ENCODE results near the gene DHX36.

DNA sequence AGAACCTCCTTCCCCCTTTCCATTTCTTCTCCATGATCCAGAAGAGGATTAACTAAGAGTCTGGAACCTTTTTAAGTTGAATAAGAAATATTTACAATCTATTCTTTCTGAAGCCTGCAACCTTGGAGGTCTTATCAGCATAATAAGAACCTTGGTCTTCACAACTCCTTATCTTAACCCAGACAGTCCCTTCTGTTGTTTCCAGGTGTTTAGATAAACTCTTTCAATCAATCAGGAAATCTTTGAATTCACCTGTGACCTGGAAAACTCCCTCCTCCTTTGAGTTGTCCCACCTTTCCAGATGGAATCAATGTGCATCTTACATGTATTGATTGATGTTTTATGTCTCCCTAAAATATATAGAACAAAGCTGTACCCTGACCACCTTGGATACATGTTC lies 3.6 kb upstream of the DHX36 start:
- TF ChIP-seq, protein P1, sequence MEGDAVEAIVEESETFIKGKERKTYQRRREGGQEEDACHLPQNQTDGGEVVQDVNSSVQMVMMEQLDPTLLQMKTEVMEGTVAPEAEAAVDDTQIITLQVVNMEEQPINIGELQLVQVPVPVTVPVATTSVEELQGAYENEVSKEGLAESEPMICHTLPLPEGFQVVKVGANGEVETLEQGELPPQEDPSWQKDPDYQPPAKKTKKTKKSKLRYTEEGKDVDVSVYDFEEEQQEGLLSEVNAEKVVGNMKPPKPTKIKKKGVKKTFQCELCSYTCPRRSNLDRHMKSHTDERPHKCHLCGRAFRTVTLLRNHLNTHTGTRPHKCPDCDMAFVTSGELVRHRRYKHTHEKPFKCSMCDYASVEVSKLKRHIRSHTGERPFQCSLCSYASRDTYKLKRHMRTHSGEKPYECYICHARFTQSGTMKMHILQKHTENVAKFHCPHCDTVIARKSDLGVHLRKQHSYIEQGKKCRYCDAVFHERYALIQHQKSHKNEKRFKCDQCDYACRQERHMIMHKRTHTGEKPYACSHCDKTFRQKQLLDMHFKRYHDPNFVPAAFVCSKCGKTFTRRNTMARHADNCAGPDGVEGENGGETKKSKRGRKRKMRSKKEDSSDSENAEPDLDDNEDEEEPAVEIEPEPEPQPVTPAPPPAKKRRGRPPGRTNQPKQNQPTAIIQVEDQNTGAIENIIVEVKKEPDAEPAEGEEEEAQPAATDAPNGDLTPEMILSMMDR (conservative IDR thresholded peaks at IDR 0.05; ENCODE audit: low read length) = no peak
- no peak for TF ChIP-seq EZH2phosphoT487 (IDR thresholded peaks at IDR 0.05; ENCODE audit: borderline replicate concordance)
